GM12878 (cell line): ENCODE data around the gene IL17B. TPM values are rescaled to one million over a fixed set of nuclear protein-coding genes. Genes with fewer than 3 reads are reported as not detected.
A peak's percentile ranks its signal among the peaks of the same experiment; 100 is the strongest.

ENCODE experiments used
- ATF7 ChIP-seq: fragments of 450-650 bp; IDR thresholded peaks from 2 replicates; pipeline ENCODE4 v1.6.1; 2016; ENCODE audit warnings: low read depth, mild to moderate bottlenecking
- CEBPZ ChIP-seq: fragments of 150-350 bp; IDR thresholded peaks from 2 replicates; pipeline ENCODE4 v1.6.1; 2016; ENCODE audit warnings: low read depth, low read length
- CHD1 ChIP-seq: IDR thresholded peaks from 2 replicates; pipeline ENCODE4 v1.6.1; 2012; ENCODE audit warnings: low read depth, low read length, improper control_type of control experiment
- CREB1 ChIP-seq: IDR thresholded peaks from 2 replicates; pipeline ENCODE4 v1.6.1; 2012; ENCODE audit warnings: low read depth, mild to moderate bottlenecking, inconsistent platforms
- MAX ChIP-seq: IDR thresholded peaks from 2 replicates; pipeline ENCODE4 v1.6.1; 2012; ENCODE audit warnings: low read depth, low read length, improper control_type of control experiment
- MYB ChIP-seq: fragments of 150-350 bp; IDR thresholded peaks from 2 replicates; pipeline ENCODE4 v1.6.1; 2014; ENCODE audit warnings: mild to moderate bottlenecking, low read depth, low read length, borderline replicate concordance
- PAX5 ChIP-seq: IDR thresholded peaks from 2 replicates; pipeline ENCODE4 v1.6.1; 2011; ENCODE audit warnings: low read depth, low read length, borderline replicate concordance
- POU2F2 ChIP-seq: IDR thresholded peaks from 3 replicates; pipeline ENCODE4 v1.6.1; 2011; ENCODE audit warnings: low read depth, mild to moderate bottlenecking, low read length, borderline replicate concordance
- RAD21 ChIP-seq: IDR thresholded peaks from 2 replicates; pipeline ENCODE4 v1.6.1; 2011; ENCODE audit warnings: mild to moderate bottlenecking, low read depth, low read length, moderate library complexity; ENCODE audit not compliant: insufficient read depth
- SMAD1 ChIP-seq: fragments of 450-650 bp; IDR thresholded peaks from 2 replicates; pipeline ENCODE4 v1.6.1; 2018; ENCODE audit warnings: mild to moderate bottlenecking, low read depth; ENCODE audit not compliant: partially characterized antibody
- SMC3 ChIP-seq: IDR thresholded peaks from 2 replicates; pipeline ENCODE4 v1.6.1; 2011; ENCODE audit warnings: low read length, improper control_type of control experiment, borderline replicate concordance
- SRF ChIP-seq, 2 experiments: IDR thresholded peaks; 2 replicates each; pipeline ENCODE4 v1.6.1; 2011; ENCODE audit warnings: low read depth in 2 of 2, low read length in 2 of 2, mild to moderate bottlenecking in 1 of 2, moderate library complexity in 1 of 2
- SUZ12 ChIP-seq: fragments of 200-600 bp; sonication (generic); IDR thresholded peaks from one replicate; pipeline ENCODE4 v1.6.1; 2018; ENCODE audit warnings: antibody characterized with exemption, mild to moderate bottlenecking; ENCODE audit not compliant: unreplicated experiment
- USF1 ChIP-seq: IDR thresholded peaks from 2 replicates; pipeline ENCODE4 v1.6.1; 2011; ENCODE audit warnings: borderline replicate concordance, low read depth, mild to moderate bottlenecking, moderate library complexity, mixed read lengths, low read length; ENCODE audit not compliant: insufficient read depth; ENCODE audit errors: extremely low read length
- YY1 ChIP-seq: IDR thresholded peaks from 2 replicates; pipeline ENCODE4 v1.6.1; 2011; ENCODE audit warnings: low read depth, mild to moderate bottlenecking, low read length
- polyA plus RNA-seq, 11 experiments: library from polyadenylated mRNA; depleted of rRNA in 4 of 11; unstranded in 6 of 11; stranded (reverse) in 5 of 11; fragments of >200 nt; fragmentation: Nextera tagmentation in 4 of 11; fragmentation: Illumina TruSeq in 1 of 11; extraction: Ambion mirVana in 4 of 11; extraction: Trizol in 1 of 11; gene quantifications; 1 replicate in 1 of 11; 2 replicates in 10 of 11; pipeline versions ENCODE4 v1.2.1 to v1.2.3, GENCODE V29; 2011 to 2016; ENCODE audit warnings: inconsistent platforms in 2 of 11, missing spikeins in 2 of 11, low read depth in 1 of 11
- total RNA-seq, 4 experiments: library from RNA; depleted of rRNA in 3 of 4; stranded (reverse); fragments of >200 nt in 3 of 4; fragmentation: Illumina TruSeq in 1 of 4; extraction: Trizol in 1 of 4; gene quantifications; 2 replicates each; pipeline versions ENCODE4 v1.2.1 to v1.2.3, GENCODE V29; 2013 to 2021

Gene IL17B
- total and polyA plus RNA-seq, 10 of the 15 experiments (the other 5 are each of a cell fraction or from before 2014, with no cell fraction given), result not detected

- no peak for TF ChIP-seq ATF7
- no peak for TF ChIP-seq CHD1
- TF ChIP-seq SUZ12, result no peak
- no peak for TF ChIP-seq SMAD1
- TF ChIP-seq MAX, result no peak
- TF ChIP-seq CREB1, result no peak
- no peak for TF ChIP-seq USF1
- TF ChIP-seq SMC3, result peak; percentile 86
- TF ChIP-seq YY1, result peak; percentile 55; the same call in 1 of the 2 replicates
- no peak for TF ChIP-seq CEBPZ
- no peak for TF ChIP-seq POU2F2
- peak; percentile 82; the same call in 1 of the 2 replicates for TF ChIP-seq PAX5
- no peak for TF ChIP-seq MYB
- TF ChIP-seq SRF (IDR thresholded peaks at IDR 0.05; ENCODE audit: low read depth in 2 of 2, low read length in 2 of 2), result no peak
- TF ChIP-seq RAD21, result peak; percentile 69
These were observed 2.9 kb upstream of the IL17B start (continued) for GRCh38 chr5:149381986-149382338.
